ENCODE results near the gene SKA2.
"Not testable (repeated sequence)": the region's sequence is repeated elsewhere in the genome, so short reads cannot be mapped to it uniquely, and the experiment has no call there.

Gene SKA2

DNA sequence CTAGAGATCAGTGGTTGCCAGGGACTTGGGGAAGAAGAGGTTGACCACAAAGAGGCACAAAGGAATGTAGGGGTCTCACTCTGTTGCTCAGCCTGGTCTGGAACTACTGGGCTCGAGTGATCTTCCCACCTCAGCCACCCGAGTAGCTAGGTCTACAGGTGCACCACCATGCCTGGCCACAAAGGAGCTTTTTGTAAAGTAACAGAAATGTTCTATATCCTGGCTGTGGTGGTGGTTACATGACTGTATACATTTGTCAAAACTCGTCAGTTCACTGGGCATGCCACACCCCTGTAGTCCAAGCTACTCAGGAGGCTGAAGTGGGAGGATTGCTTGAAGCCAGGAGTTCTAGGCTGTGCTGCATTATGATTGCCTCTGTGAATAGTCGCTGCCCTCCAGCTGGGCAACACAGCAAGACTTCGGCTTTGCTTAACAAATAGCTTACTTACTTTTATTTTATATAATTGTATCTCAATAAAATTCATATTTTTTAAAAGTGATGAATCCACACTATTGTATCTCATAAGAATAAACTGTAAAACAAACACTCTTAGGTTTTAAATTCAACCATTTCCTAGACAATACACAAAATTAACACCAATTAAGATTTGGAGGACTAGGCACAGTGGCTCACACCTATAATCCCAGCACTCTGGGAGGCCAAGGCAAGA is 5.0 kb downstream of the SKA2 start:
- no peak for DNase-seq (ENCODE audit: low read depth)
- TF ChIP-seq, protein P1, sequence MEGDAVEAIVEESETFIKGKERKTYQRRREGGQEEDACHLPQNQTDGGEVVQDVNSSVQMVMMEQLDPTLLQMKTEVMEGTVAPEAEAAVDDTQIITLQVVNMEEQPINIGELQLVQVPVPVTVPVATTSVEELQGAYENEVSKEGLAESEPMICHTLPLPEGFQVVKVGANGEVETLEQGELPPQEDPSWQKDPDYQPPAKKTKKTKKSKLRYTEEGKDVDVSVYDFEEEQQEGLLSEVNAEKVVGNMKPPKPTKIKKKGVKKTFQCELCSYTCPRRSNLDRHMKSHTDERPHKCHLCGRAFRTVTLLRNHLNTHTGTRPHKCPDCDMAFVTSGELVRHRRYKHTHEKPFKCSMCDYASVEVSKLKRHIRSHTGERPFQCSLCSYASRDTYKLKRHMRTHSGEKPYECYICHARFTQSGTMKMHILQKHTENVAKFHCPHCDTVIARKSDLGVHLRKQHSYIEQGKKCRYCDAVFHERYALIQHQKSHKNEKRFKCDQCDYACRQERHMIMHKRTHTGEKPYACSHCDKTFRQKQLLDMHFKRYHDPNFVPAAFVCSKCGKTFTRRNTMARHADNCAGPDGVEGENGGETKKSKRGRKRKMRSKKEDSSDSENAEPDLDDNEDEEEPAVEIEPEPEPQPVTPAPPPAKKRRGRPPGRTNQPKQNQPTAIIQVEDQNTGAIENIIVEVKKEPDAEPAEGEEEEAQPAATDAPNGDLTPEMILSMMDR (IDR thresholded peaks at IDR 0.05; ENCODE audit: low read depth, low read length): no peak
- TF ChIP-seq, protein P2, sequence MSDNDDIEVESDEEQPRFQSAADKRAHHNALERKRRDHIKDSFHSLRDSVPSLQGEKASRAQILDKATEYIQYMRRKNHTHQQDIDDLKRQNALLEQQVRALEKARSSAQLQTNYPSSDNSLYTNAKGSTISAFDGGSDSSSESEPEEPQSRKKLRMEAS (IDR thresholded peaks at IDR 0.05; ENCODE audit: low read depth, low read length): no peak
- TF ChIP-seq MYC (IDR thresholded peaks at IDR 0.05; ENCODE audit: low read depth, low read length): no peak
- no peak for TF ChIP-seq POLR2A (IDR thresholded peaks at IDR 0.05; ENCODE audit: extremely low read depth, insufficient read length)
- no peak overlapping the region for H3K4me3 ChIP-seq (ENCODE audit: low read depth, low read length)

DNA sequence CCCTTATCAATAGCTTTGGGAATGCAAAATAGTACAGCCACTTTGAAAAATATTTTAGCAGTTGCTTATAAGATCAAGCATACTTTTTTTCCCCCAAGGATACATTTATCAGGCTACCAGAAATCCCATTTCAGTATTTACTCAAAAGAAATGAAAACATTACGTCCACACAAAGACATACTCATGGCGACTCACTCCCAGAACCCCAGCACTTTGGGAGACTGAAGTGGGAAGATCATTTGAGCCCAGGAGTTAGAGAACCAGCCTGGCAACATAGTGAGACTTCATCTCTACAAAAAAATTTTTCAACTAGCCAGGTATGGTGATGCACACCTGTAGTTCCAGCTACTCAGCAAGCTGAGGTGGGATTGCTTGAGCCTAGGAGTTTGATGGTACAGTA is 5.9 kb downstream of the SKA2 start:
- DNase-seq (ENCODE audit: low read depth): no peak

DNA sequence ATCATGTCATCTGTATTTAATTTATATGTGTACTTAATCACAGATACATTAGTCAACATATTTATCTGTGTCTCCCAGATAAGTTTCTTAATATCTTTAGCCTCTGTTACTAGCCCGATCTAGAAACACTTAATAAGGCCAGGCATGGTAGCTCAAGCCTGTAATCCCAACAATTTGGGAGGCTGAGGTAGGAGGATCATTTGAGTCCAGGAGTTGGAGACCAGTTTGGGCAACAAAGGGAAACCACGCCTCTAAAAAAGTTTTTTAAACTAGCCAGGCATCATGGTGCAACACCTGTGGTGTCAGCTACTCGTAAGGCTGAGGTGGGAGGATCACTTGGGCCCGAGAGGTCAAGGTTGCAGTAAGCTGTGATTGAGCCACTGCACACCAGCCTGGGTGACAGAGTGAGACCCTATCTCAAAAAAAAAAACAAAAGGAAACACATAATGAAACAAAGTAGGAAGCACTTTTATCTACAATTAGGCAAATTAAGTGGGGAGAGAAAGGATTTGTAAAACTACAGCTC is 9.4 kb downstream of the SKA2 start:
- no peak overlapping the region for H3K4me3 ChIP-seq (ENCODE audit: low read depth, low read length)
- no peak for DNase-seq (ENCODE audit: low read depth)
- TF ChIP-seq POLR2A (IDR thresholded peaks at IDR 0.05; ENCODE audit: extremely low read depth, insufficient read length) (no peak), MYC (IDR thresholded peaks at IDR 0.05; ENCODE audit: low read depth, low read length) (no peak)
- TF ChIP-seq, protein P1 (IDR thresholded peaks at IDR 0.05; ENCODE audit: low read depth, low read length): no peak
- TF ChIP-seq, protein P2 (IDR thresholded peaks at IDR 0.05; ENCODE audit: low read depth, low read length): no peak

More for the DNA sequence above, 5.9 kb downstream of the SKA2 start:
- TF ChIP-seq, protein P1 (IDR thresholded peaks at IDR 0.05; ENCODE audit: low read depth, low read length): no peak
- TF ChIP-seq MYC (IDR thresholded peaks at IDR 0.05; ENCODE audit: low read depth, low read length): no peak
- TF ChIP-seq, protein P2 (IDR thresholded peaks at IDR 0.05; ENCODE audit: low read depth, low read length): no peak
- TF ChIP-seq POLR2A (IDR thresholded peaks at IDR 0.05; ENCODE audit: extremely low read depth, insufficient read length): no peak
- H3K4me3 ChIP-seq (ENCODE audit: low read depth, low read length): no peak overlapping the region

DNA sequence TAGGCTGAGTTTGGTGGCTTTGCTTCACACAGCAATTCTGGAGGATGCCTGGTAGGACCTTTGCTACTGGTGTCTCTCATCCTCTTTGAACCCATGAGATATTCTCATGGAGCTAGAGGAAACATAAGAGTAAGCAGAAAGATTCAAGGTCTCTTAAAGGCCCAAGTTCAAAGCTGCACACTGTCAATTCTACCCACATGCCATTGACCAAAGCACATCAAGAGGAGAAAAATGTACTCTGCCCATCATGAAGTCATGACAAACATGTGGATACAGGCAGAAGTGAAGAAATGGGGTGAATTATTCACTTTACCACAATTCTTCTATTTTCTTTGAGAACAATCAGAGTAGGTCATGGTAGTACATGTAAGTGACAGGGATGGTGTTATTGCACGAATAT is 13.1 kb downstream of the SKA2 start:
- H3K4me3 ChIP-seq (ENCODE audit: low read depth, low read length): no peak overlapping the region
- no peak for DNase-seq (ENCODE audit: low read depth)
- TF ChIP-seq, protein P2 (IDR thresholded peaks at IDR 0.05; ENCODE audit: low read depth, low read length): no peak
- TF ChIP-seq POLR2A (IDR thresholded peaks at IDR 0.05; ENCODE audit: extremely low read depth, insufficient read length): no peak
- TF ChIP-seq MYC (IDR thresholded peaks at IDR 0.05; ENCODE audit: low read depth, low read length): no peak
- TF ChIP-seq, protein P1 (IDR thresholded peaks at IDR 0.05; ENCODE audit: low read depth, low read length): no peak

DNA sequence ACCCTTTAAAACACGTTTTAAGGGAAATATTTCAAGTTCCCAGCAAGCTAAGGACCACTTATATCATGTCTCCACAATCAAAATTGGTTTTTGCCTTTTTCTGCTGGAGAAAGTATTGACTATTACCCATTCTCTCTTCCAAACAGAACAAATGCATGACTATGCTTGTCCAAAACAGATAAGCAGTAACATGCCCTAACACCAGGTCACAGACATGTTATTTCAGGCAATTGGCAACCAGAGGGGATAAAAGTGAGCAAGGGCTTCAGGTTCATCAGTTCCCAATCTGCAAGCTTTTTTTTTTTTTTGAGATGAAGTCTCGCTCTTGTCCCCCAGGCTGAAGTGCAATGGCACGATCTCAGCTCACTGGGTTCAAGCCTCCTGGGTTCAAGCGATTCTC is 15.0 kb downstream of the SKA2 start:
- no peak for DNase-seq (ENCODE audit: low read depth)
- H3K4me3 ChIP-seq (ENCODE audit: low read depth, low read length): no peak overlapping the region
- TF ChIP-seq POLR2A (IDR thresholded peaks at IDR 0.05; ENCODE audit: extremely low read depth, insufficient read length) (no peak), MYC (IDR thresholded peaks at IDR 0.05; ENCODE audit: low read depth, low read length) (no peak)
- TF ChIP-seq, protein P2 (IDR thresholded peaks at IDR 0.05; ENCODE audit: low read depth, low read length): no peak
- TF ChIP-seq, protein P1 (IDR thresholded peaks at IDR 0.05; ENCODE audit: low read depth, low read length): no peak

DNA sequence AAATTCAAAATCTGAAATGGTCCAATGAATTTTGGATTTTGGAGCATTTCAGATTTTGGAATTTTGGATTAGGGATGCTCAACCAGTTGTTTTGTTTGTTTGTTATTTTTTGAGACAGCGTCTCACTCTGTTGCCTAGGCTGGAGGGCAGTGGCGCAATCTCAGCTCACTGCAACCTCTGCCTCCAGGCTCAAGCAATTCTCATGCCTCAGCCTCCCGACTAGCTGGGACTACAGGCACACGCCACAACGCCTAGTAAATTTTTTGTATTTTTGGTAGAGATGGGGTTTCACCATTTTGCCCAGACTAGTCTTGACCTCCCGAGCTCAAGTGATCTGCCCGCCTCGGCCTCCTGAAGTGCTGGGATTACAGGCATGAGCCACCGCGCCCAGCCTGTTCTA is 16.6 kb downstream of the SKA2 start:
- DNase-seq (ENCODE audit: low read depth); H3K4me3 ChIP-seq (ENCODE audit: low read depth, low read length): not testable (repeated sequence)
